B cell (primary cell): ENCODE results near the gene RPLP1. TPM values are rescaled to one million over a fixed set of nuclear protein-coding genes. Genes with fewer than 3 reads are reported as not detected.

Experiments
- ATAC-seq: fragments of 200-7000 bp; cut with Tn5 transposase; one replicate; pipeline ENCODE4 v1.10.0; 2021; ENCODE audit warnings: low read depth, mild to moderate bottlenecking, moderate number of reproducible peaks, moderate library complexity
- CTCF ChIA-PET: fragments of 350-600 bp; sonication (Branson Sonifier 250); formaldehyde crosslinking; loops from one replicate; lab custom pipeline; 2021; ENCODE audit warnings: antibody characterized with exemption, inconsistent platforms; lab: Charles Lee
- POLR2A ChIA-PET: fragments of 350-600 bp; sonication (Branson Sonifier 250); formaldehyde crosslinking; loops from one replicate; lab custom pipeline; 2021; ENCODE audit warnings: antibody characterized with exemption; lab: Charles Lee
- DNase-seq: peaks from one replicate; pipeline ENCODE4 v3.0.0; 2013
- H2AFZ ChIP-seq: 2 replicates; pipeline ENCODE4 v1.6.1; 2012; ENCODE audit warnings: mild to moderate bottlenecking, low read depth, low read length; ENCODE audit not compliant: insufficient read depth, poor library complexity, severe bottlenecking
- H3K27ac ChIP-seq, 2 donors: 1 replicate in 1 of 2; 2 replicates in 1 of 2; pipeline ENCODE4 v1.5.1; 2012 to 2013; ENCODE audit warnings: low read length in 2 of 2, mild to moderate bottlenecking in 2 of 2, moderate library complexity in 1 of 2
- H3K27me3 ChIP-seq, 4 experiments: fragments of 200-600 bp in 1 of 4; sonication (generic) in 1 of 4; replicated peaks in 1 of 4; 1 replicate in 2 of 4; 2 replicates in 2 of 4; pipeline versions ENCODE4 v1.6.1 to v1.7.0; 2013 to 2016; ENCODE audit warnings: low read length in 3 of 4, mild to moderate bottlenecking in 2 of 4, mixed read lengths in 1 of 4, moderate library complexity in 1 of 4; ENCODE audit not compliant: insufficient read depth in 4 of 4, control insufficient read depth in 3 of 4; ENCODE audit errors: control extremely low read depth in 1 of 4
- H3K36me3 ChIP-seq, 2 experiments: replicated peaks in 1 of 2; 1 replicate in 1 of 2; 2 replicates in 1 of 2; pipeline versions ENCODE4 v1.6.1 to v1.7.1; 2013; ENCODE audit warnings: low read length in 1 of 2; ENCODE audit not compliant: insufficient read depth in 2 of 2, control insufficient read depth in 1 of 2; ENCODE audit errors: control extremely low read depth in 1 of 2, extremely low read depth in 1 of 2
- H3K4me1 ChIP-seq, 2 donors: fragments of 200-600 bp in 1 of 2; sonication (generic) in 1 of 2; 1 replicate in 1 of 2; 2 replicates in 1 of 2; pipeline versions ENCODE4 v1.5.1 to v1.6.1; 2013 to 2017; ENCODE audit warnings: low read length in 2 of 2; ENCODE audit not compliant: control insufficient read depth in 2 of 2, insufficient read depth in 2 of 2
- H3K4me2 ChIP-seq: replicated peaks from 2 replicates; pipeline ENCODE3; 2012; ENCODE audit warnings: mild to moderate bottlenecking, low read depth, low read length; ENCODE audit not compliant: poor library complexity, severe bottlenecking
- H3K4me3 ChIP-seq, 5 experiments: fragments of 200-600 bp in 1 of 5; sonication (generic) in 1 of 5; 1 replicate in 3 of 5; 2 replicates in 2 of 5; pipeline versions ENCODE4 v1.5.1 to v1.7.0; 2011 to 2016; ENCODE audit warnings: low read length in 4 of 5, mild to moderate bottlenecking in 4 of 5, low read depth in 2 of 5, control low read depth in 1 of 5, moderate library complexity in 1 of 5; ENCODE audit not compliant: insufficient read depth in 1 of 5; ENCODE audit errors: control extremely low read depth in 1 of 5, extremely low read depth in 1 of 5
- H3K79me2 ChIP-seq: fragments of 200-600 bp; sonication (generic); one replicate; pipeline ENCODE4 v1.6.0; 2016; ENCODE audit warnings: low read length; ENCODE audit not compliant: control insufficient read depth, insufficient read depth
- H3K9ac ChIP-seq: fragments of 200-600 bp; sonication (generic); 2 replicates; pipeline ENCODE4 v1.6.1; 2017; ENCODE audit warnings: mild to moderate bottlenecking, low read length, moderate library complexity
- H3K9me3 ChIP-seq, 3 donors: one replicate each; pipeline versions ENCODE4 v1.6.1 to v1.7.1; 2013; ENCODE audit warnings: low read length in 2 of 3; ENCODE audit not compliant: control insufficient read depth in 2 of 3, insufficient read depth in 1 of 3; ENCODE audit errors: control extremely low read depth in 1 of 3
- H4K20me1 ChIP-seq: 2 replicates; pipeline ENCODE4 v1.6.0; 2012; ENCODE audit warnings: mild to moderate bottlenecking, low read length; ENCODE audit not compliant: insufficient read depth, control insufficient read depth, poor library complexity, severe bottlenecking
- H3K27ac Mint-ChIP-seq: one replicate; pipeline ENCODE4 v1.8.0; 2021; ENCODE audit warnings: mixed read lengths
- H3K27me3 Mint-ChIP-seq: one replicate; pipeline ENCODE4 v1.8.0; 2021; ENCODE audit warnings: mixed read lengths
- H3K4me1 Mint-ChIP-seq: one replicate; pipeline ENCODE4 v1.8.0; 2021; ENCODE audit warnings: mixed read lengths
- H3K4me3 Mint-ChIP-seq: one replicate; pipeline ENCODE4 v1.8.0; 2021; ENCODE audit warnings: mixed read lengths
- H3K9me3 Mint-ChIP-seq: one replicate; pipeline ENCODE4 v1.8.0; 2022; ENCODE audit warnings: mixed read lengths; ENCODE audit not compliant: insufficient read depth
- CTCF ChIP-seq: fragments of 200-600 bp; IDR thresholded peaks from one replicate; pipeline ENCODE4 v1.8.0; 2022; ENCODE audit warnings: antibody characterized with exemption, mild to moderate bottlenecking
- EZH2 ChIP-seq: IDR thresholded peaks from 2 replicates; pipeline ENCODE4 v1.6.1; 2012; ENCODE audit warnings: borderline replicate concordance, low read depth, mild to moderate bottlenecking, moderate library complexity, low read length; ENCODE audit not compliant: insufficient read depth, poor library complexity, severe bottlenecking
- WGBS: methylation state at CpG from one replicate; pipeline ENCODE4 v1.1.5; 2013; ENCODE audit warnings: missing lambda C conversion rate; ENCODE audit not compliant: insufficient coverage; 5-methylcytosine and 5-hydroxymethylcytosine counted together
- intact Hi-C: fragments of 100-400 bp; cut with micrococcal nuclease; formaldehyde crosslinking; loops from one replicate; pipeline ENCODE4 v1.10.0; 2022
- polyA plus RNA-seq: library from polyadenylated mRNA; depleted of rRNA; stranded (reverse); fragments of >200 nt; gene quantifications from 2 replicates; pipeline ENCODE4 v1.2.3, GENCODE V29; 2012
- total RNA-seq, 2 donors: library from RNA; stranded (reverse); fragments of 120-200 nt in 1 of 2; gene quantifications; 1 replicate in 1 of 2; 2 replicates in 1 of 2; pipeline versions ENCODE4 v1.2.3 to v1.2.4, GENCODE V29; 2013 to 2022

RPLP1 gene
- total and polyA plus RNA-seq, 2 donors (not counting 1 experiment from before 2014, with no cell fraction given): 2,373 to 2,470 TPM

GRCh38 chr15:69490356-69491037 is 37.9 kb downstream of the RPLP1 start:
- Mint-ChIP-seq H3K27me3 (peaks cover 34% of the 10 kb centered on the region), H3K9me3 (peaks cover 5% of the 10 kb centered on the region), H3K27ac (no peak overlapping the region), H3K4me1 (no peaks in the 10 kb centered on the region), H3K4me3 (no peak overlapping the region)
- H2AFZ ChIP-seq: no peak overlapping the region
- H3K79me2 ChIP-seq: no peaks in the 10 kb centered on the region
- DNase-seq (no peak), ATAC-seq (no peak)
- no peak overlapping the region for H3K27ac ChIP-seq
- H3K9ac ChIP-seq: no peak overlapping the region
- peaks cover 0 to 3% (median 0%) of the 10 kb centered on the region in 4 experiments for H3K27me3 ChIP-seq
- no peaks in the 10 kb centered on the region for H4K20me1 ChIP-seq
- POLR2A ChIA-PET: no interaction called here
- CTCF ChIA-PET: no interaction called here
- H3K4me2 ChIP-seq: no peak overlapping the region
- intact Hi-C loops: no loop called here
- no peaks in the 10 kb centered on the region for H3K36me3 ChIP-seq
- peaks cover 2 to 3% (median 3%) of the 10 kb centered on the region in 3 donors for H3K9me3 ChIP-seq
- WGBS: 94% methylated on average over 4 of the region's 11 CpGs
- H3K4me1 ChIP-seq: no peaks in the 10 kb centered on the region
- H3K4me3 ChIP-seq: no peak overlapping the region
- no peak for TF ChIP-seq EZH2
- TF ChIP-seq CTCF: no peak

- Histone ChIP-seq H3K4me2 (no peak overlapping the region), H2AFZ (no peak overlapping the region), H3K4me3 (no peak overlapping the region), H3K27ac (no peak overlapping the region), H3K9ac (no peak overlapping the region), H3K4me1 (no peaks in the 10 kb centered on the region), H3K9me3 (peaks cover 0 to 2% (median under 1%) of the 10 kb centered on the region in 3 donors), H3K27me3 (peaks cover 0 to 3% (median 0%) of the 10 kb centered on the region in 4 experiments), H3K79me2 (no peaks in the 10 kb centered on the region), H4K20me1 (no peaks in the 10 kb centered on the region), H3K36me3 (no peaks in the 10 kb centered on the region)
- Mint-ChIP-seq H3K27me3 (peaks cover 34% of the 10 kb centered on the region), H3K9me3 (peaks cover 5% of the 10 kb centered on the region), H3K4me3 (no peak overlapping the region), H3K27ac (no peak overlapping the region), H3K4me1 (no peaks in the 10 kb centered on the region)
- ATAC-seq: no peak
- POLR2A ChIA-PET: no interaction called here
- intact Hi-C loops: no loop called here
- DNase-seq: no peak
- TF ChIP-seq EZH2 (no peak), CTCF (no peak)
- CTCF ChIA-PET: no interaction called here
- WGBS: 85% methylated on average over 3 of the region's 3 CpGs
Measured at GRCh38 chr15:69491038-69491505, 38.5 kb downstream of the RPLP1 start.
